Daoy (cell line): ENCODE measurements around the gene DENND6A. TPM values are rescaled to one million over a fixed set of nuclear protein-coding genes. Genes with fewer than 3 reads are reported as not detected.
A peak's percentile ranks its signal among the peaks of the same experiment; 100 is the strongest.
"Not testable (repeated sequence)": the region's sequence is repeated elsewhere in the genome, so short reads cannot be mapped to it uniquely, and the experiment has no call there.

Experiments used
- DNase-seq: peaks from one replicate; pipeline ENCODE4 v3.0.0-alpha.2; 2015; ENCODE audit warnings: low read depth
- total RNA-seq: library from RNA; depleted of rRNA; stranded (reverse); fragments of >200 nt; shearing (Covaris generic); gene quantifications from 2 replicates; pipeline ENCODE4 v1.2.3, GENCODE V29; 2014; rRNA removed

DENND6A gene, protein sequence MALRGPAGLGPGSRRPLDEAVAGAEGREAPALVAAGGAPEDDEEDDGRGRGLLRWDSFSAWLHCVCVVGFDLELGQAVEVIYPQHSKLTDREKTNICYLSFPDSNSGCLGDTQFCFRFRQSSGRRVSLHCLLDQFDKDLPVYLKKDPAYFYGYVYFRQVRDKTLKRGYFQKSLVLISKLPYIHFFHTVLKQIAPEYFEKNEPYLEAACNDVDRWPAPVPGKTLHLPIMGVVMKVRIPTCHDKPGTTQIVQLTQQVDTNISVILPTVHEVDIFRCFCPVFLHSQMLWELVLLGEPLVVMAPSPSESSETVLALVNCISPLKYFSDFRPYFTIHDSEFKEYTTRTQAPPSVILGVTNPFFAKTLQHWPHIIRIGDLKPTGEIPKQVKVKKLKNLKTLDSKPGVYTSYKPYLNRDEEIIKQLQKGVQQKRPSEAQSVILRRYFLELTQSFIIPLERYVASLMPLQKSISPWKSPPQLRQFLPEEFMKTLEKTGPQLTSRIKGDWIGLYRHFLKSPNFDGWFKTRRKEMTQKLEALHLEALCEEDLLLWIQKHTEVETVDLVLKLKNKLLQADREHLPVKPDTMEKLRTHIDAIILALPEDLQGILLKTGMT
- 13.3 and 30.7 TPM in 2 replicates for total RNA-seq

DNA sequence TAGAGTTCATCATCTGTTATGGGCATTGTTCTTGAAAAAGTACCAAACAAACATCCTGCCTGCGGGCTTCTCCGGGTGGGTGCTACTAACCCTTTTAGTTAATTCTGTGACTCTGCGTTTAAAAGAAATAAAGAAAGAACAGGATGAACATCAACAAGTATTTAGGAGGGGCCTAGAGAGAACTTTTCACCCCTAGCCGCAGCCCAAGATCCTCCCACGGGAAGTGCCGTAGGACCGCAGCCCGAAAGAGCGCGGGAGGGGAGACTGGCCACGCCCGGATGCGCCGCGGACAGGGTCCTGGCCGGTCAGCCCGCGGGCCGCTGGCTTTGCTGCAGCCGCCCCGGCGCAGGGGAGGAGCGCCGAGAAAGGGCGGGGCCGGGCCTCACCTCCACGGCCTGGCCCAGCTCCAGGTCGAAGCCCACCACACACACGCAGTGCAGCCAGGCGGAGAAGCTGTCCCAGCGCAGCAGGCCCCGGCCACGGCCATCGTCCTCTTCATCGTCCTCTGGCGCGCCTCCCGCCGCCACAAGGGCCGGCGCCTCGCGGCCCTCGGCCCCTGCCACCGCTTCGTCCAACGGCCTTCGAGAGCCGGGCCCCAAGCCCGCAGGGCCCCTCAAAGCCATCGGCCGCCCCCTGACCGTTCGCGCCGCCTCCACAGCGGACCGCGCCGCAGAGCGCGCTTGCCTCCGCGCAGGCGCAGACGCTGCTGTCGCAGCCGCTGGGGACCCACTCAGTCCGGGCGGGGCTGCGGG is at the start of gene DENND6A:
TSS of gene DENND6A (minus strand) at position 682 of the 752 bp plus-strand sequence. CDS start at position 623, 59 bp downstream.
- DNase-seq, result peak; percentile 95

- DNase-seq, result no peak
Observed at GRCh38 chr3:57740027-57740426, 47.1 kb upstream of the DENND6A start.

- DNase-seq, result no peak
Observed at GRCh38 chr3:57738391-57738790, 45.5 kb upstream of the DENND6A start.

DNA sequence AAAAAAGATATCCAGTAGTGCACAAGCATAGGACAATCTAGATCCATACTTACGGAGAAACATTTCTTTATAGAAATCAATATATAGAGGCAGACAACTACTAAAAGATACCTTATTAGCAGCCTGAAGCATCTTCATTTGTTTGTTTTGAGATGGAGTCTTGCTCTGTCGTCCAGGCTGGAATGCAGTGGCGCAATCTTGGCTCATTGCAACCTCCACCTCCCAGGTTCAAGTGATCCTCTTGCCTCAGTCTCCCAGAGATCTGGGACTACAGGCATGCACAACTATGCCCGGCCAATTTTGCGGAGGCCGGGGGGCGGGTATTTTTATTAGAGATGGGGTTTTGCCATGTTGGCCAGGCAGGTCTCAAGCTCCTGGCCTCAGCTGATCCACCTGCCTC is 45.0 kb upstream of the DENND6A start:
- DNase-seq, result no peak

- DNase-seq, result no peak
Observed at GRCh38 chr3:57735405-57735804, 42.5 kb upstream of the DENND6A start.

- DNase-seq, result no peak
Observed at GRCh38 chr3:57733790-57734189, 40.9 kb upstream of the DENND6A start.

GRCh38 chr3:57731311-57731710 is 38.4 kb upstream of the DENND6A start:
- no peak for DNase-seq

DNA sequence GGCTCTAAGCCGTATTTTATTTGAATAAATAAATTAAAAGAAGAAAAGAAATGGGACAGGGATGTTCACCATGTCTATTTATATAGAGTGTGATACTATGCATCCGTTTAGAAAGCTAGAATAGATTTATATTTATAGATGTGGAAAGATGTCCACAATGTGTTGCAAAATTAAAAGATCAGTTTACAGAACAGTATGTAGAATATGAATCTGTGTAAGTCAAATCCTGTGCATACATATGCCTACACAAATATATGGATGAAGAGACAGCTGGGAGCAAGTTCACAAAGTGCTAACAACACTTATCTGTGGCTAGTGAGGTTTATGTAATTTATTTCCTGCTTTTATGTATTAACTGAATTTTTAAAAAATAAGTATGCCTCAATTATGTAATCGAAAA is 37.8 kb upstream of the DENND6A start:
- no peak for DNase-seq

- DNase-seq, result no peak
Observed at GRCh38 chr3:57729334-57730045, 36.6 kb upstream of the DENND6A start.

DNA sequence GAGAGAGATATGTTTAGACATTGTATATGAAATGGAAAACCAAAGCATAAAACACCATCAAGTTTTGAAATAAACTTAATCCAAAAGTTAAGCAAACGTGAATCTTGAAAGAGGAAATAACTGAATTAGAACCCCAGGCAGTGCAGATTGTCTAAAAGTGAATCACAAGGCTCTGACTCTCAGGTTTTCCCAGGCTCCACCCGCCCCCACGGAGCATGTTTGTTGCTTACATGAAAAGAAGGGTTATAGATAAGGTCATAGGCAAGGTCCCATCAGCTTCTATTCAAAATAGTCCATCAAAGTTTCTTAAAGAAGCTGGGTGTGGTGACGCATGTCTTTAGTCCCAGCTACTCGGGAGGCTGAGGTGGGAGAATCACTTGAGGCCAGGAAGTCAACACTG is 34.2 kb upstream of the DENND6A start:
- peak; percentile 3 for DNase-seq

DNA sequence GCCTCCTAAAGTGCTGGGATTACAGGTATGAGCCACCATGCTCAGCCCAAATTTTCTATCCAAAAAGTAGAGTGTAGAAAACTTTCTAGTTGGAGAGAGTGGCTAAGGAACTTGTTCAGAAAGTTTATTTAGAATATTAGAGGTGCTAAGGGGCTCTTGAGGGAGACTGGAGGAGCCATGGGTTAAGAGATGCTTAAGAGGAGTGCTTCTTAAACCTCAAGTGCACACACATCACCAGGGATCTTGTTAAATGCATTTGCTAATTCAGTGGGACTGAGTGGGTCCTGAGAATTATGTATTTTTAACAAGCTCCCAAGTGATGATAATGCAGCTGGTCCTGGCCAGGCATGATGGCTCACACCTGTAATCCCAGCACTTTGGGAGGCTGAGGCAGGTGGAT is 33.5 kb upstream of the DENND6A start:
- no peak for DNase-seq

DNA sequence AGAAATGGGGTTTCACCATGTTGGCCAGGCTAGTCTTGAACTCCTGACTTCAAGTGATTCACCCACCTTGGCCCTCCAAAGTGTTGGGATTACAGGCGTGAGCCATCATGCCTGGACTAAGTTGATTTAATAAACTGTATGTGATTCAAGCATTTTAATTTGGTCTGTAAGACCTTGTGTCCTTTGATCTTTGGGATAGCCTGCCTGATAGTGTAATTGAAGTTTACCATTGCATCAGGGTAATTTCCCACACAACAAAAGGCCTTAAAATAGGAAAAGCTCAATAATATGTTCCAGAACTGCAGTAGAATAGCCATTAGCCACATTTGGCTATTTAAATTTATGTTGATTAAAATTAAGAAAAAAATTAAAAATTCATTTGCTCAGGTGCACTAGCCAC is 25.2 kb upstream of the DENND6A start:
- DNase-seq, result no peak

GRCh38 chr3:57717205-57717868 is 24.5 kb upstream of the DENND6A start:
- DNase-seq, result no peak

- DNase-seq, result no peak
Observed at GRCh38 chr3:57715686-57716085, 22.8 kb upstream of the DENND6A start.

DNA sequence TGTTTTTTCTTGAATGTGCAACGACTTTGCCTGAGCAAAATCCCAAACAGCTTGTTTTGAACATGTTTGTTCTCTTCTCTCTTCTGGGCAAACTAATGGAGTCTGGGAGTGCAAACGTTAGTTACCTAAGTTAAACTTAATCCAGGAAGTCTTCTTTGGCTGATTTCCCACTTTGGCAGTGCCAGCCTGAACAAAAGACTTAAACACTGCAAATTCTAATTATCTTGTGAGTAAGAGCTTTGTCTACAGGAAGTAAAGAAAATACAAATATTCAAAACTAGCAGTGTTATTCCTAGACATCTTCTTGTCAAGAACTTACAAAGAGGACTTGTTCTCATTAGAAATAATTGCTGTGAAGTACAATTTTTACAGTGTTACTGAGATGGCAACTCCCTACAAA is 16.7 kb upstream of the DENND6A start:
- peak; percentile 24 for DNase-seq

DNA sequence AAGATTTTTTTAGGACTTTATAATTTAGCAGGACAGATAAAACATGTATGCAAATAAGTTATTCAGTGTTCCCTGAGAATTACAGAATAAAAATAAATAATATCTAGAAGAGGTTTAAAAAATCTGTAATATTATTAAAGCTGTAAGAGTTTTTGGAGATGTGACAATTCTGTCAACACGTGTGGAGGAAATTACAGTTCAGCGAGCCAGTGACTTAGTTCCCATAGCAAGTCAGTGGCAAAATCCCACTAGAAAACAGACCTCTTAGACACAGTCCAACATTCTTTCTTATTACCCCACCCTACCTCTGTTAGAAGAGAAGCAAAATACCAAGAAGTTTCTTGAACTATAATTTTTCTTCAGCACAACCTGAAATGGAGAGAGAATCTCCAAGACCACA is 16.2 kb upstream of the DENND6A start:
- DNase-seq, result no peak

DNA sequence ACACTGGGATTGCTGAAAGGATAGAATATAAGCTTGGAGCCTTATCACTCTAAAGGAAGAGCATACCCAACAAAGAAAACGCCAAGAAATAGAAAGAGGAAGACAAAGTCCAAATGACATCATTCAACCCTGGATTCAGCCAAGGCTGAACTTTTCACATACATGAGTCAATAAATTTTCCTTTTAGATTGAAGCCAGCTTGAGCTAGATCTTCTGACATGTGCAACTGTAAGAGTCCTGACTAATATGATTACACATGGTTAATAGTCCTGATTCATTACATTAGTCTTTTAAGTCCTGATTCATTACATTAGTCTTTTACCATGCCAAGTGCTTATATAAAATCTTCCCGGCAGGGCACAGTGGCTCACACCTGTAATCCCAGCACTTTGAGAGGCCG is 13.6 kb upstream of the DENND6A start:
- DNase-seq, result peak; percentile 42

- DNase-seq, result not testable (repeated sequence)
Observed at GRCh38 chr3:57705351-57705750, 12.5 kb upstream of the DENND6A start.

DNA sequence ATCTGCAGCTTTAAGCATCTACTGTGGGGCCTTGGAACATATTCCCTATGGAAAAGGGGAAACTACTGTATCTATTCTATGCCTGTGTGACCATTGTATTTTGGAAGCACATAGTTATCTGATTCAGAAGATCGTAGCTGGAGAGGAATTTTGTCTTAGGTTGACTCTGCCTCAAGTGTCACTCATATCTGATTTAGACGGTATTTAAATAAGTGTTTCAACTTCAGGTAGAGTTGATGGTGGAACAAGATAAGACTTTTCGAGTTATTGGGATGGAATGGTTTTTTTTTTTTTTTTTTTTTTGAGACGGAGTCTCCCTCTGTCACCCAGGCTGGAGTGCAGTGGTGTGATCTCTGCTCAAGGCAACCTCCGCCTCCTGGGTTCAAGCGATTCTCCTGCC is 8.9 kb upstream of the DENND6A start:
- DNase-seq, result no peak

DNA sequence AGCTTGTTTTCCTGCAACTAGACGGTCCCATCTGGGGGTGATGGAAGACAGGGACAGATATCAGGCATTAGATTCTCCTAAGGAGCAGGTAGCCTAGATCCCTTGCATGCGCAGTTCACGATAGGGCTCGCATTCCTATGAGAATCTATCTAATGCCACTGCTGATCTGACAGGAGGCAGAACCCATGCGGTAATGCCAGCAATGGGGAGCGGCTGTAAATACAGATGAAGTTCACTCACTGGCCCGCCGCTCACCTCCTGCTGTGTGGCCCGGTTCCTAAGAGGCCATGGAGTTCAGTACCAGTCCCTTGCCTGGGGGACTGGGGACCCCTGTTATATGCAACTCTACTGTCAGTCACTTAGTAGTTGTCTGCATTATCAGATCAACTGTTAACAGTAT is 7.9 kb upstream of the DENND6A start:
- no peak for DNase-seq

DNA sequence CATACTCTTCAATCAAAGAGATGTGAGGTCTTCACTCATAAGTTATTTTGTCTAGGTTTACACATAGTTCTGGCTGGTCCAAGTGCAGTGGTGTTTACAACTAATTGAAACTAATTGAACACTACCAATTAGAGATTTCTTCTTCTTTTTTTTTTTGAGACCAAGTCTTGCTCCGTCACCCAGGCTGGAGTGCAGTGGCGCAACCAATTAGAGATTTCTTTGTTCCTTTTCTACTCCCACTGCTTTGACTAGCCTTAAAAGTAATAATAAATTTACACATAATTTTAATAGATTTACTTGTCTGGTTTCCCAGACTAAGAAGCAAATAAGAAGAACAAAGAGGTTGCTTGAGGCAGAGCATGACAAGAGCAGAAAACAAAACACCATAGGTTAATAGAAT is 6.7 kb upstream of the DENND6A start:
- no peak for DNase-seq
